Calu3 (cell line): ENCODE measurements around the gene AMPD3. TPM values are rescaled to one million over a fixed set of nuclear protein-coding genes. Genes with fewer than 3 reads are reported as not detected.

ENCODE experiments used
- BruUV-seq: library from RNA; stranded (reverse); fragments of 400-500 nt; replicated peaks from 2 replicates; lab custom pipeline; 2021; lab: Mats Ljungman, UMichigan
- CTCF ChIA-PET: fragments of 300-600 bp; sonication (Branson Sonifier 250); formaldehyde crosslinking; loops from one replicate; lab custom pipeline; 2022; ENCODE audit warnings: antibody characterized with exemption; lab: Charles Lee
- DNase-seq: peaks from one replicate; pipeline ENCODE4 v3.0.0; 2022
- H3K27ac Mint-ChIP-seq: one replicate; pipeline ENCODE4 v1.8.0; 2022; ENCODE audit warnings: mixed read lengths; ENCODE audit not compliant: unreplicated experiment
- H3K27me3 Mint-ChIP-seq: one replicate; pipeline ENCODE4 v1.8.0; 2022; ENCODE audit warnings: mixed read lengths; ENCODE audit not compliant: unreplicated experiment
- H3K36me3 Mint-ChIP-seq: one replicate; pipeline ENCODE4 v1.8.0; 2022; ENCODE audit warnings: mild to moderate bottlenecking, moderate library complexity, mixed read lengths; ENCODE audit not compliant: insufficient read depth, unreplicated experiment
- H3K4me1 Mint-ChIP-seq: one replicate; pipeline ENCODE4 v1.8.0; 2022; ENCODE audit warnings: mild to moderate bottlenecking, low read depth, mixed read lengths; ENCODE audit not compliant: unreplicated experiment
- H3K4me3 Mint-ChIP-seq: one replicate; pipeline ENCODE4 v1.8.0; 2022; ENCODE audit warnings: mild to moderate bottlenecking, low read depth, moderate library complexity, mixed read lengths; ENCODE audit not compliant: unreplicated experiment
- H3K9me3 Mint-ChIP-seq: one replicate; pipeline ENCODE4 v1.8.0; 2022; ENCODE audit warnings: low read depth, mixed read lengths; ENCODE audit not compliant: unreplicated experiment
- intact Hi-C: fragments of 100-400 bp; cut with micrococcal nuclease; formaldehyde crosslinking; loops from one replicate; pipeline ENCODE4 v1.10.0; 2022; ENCODE audit not compliant: unreplicated experiment
- total RNA-seq: library from RNA; stranded (reverse); gene quantifications from 2 replicates; pipeline ENCODE4 v1.2.3, GENCODE V29; 2022
- TF ChIP-seq, protein P1 (sequence below): fragments of 200-600 bp; IDR thresholded peaks from one replicate; pipeline ENCODE4 v1.8.0; 2022; ENCODE audit warnings: antibody characterized with exemption; ENCODE audit not compliant: unreplicated experiment

Gene AMPD3
- total RNA-seq, 1 experiment from 2014 or later, result 2.1 TPM

DNA sequence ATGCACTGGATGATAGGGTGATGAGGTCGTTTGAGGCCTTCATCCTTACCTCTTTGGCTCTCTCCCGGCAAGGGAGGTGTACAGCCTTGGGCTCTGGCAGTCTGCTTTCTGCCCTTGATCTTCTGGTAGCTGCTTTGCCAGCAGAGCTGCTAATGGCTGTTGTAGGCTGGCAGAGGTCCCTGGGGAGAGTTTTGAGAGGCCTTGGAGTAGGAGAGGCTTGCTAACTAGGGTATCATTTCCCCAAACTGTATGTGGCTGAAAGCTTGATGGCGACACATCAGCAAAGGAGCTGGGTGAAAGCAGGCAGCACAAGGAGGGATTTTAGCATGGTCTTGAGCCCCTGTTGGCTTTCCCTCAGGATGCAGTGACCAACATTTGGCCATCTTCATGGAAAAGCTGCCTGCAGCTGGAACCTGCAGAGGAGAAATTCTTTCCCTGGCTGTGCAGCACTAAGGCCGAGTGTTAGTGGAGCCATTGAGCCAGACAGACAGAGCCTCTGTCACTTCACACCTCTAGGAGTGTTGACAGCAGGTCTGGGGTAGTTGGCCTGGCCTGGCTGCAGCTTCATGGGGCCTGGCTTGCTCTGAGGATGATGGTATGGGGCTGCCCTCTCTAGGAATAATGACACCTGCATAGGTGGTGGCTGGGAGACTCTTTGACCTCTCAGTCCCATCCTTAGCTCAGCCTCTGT lies 3.5 kb upstream of the AMPD3 start:
- TF ChIP-seq, protein P1, sequence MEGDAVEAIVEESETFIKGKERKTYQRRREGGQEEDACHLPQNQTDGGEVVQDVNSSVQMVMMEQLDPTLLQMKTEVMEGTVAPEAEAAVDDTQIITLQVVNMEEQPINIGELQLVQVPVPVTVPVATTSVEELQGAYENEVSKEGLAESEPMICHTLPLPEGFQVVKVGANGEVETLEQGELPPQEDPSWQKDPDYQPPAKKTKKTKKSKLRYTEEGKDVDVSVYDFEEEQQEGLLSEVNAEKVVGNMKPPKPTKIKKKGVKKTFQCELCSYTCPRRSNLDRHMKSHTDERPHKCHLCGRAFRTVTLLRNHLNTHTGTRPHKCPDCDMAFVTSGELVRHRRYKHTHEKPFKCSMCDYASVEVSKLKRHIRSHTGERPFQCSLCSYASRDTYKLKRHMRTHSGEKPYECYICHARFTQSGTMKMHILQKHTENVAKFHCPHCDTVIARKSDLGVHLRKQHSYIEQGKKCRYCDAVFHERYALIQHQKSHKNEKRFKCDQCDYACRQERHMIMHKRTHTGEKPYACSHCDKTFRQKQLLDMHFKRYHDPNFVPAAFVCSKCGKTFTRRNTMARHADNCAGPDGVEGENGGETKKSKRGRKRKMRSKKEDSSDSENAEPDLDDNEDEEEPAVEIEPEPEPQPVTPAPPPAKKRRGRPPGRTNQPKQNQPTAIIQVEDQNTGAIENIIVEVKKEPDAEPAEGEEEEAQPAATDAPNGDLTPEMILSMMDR, result peak; percentile 20
- Mint-ChIP-seq H3K27me3 (peaks cover 12% of the 10 kb centered on the region), H3K27ac (peak overlapping the region; percentile 63), H3K36me3 (peaks cover 15% of the 10 kb centered on the region), H3K4me1 (peaks cover 9% of the 10 kb centered on the region), H3K9me3 (no peaks in the 10 kb centered on the region), H3K4me3 (peak overlapping the region; percentile 61)
- BruUV-seq, result TSS peak; percentile 24
- CTCF ChIA-PET, result interaction anchor here (0.8 kb wide), 1 partner anchor 37 kb away, joined by 3 read pairs; no protein-coding TSS in a partner anchor
- DNase-seq, result no peak
- intact Hi-C loops, result no loop called here

DNA sequence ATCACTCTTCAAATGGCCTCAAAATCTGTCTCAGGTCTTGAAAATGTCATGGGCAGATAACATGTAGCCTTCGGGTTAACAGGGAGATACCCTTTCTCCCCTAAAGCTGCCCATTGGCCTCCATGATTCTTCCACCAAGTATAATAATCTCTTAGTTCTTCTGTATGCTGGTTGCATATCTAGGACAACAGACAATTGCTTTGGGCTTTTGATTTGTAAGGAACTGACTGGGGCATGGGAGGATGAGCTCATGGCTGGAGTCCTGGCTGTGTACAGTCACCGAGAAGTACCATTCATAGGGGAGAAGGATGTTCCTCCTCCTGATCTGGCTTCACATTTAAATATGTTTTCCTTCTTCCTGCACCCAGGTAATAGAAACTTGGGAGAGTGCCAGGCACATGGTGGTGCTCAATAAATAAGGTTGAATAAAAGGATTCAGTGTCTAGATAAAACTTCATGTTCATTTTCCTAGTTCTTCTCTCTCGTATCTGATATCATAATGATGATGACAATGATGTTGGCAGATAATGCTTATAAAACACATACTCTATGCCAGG lies 2.8 kb upstream of the AMPD3 start:
- Mint-ChIP-seq H3K27me3 (peaks cover 12% of the 10 kb centered on the region), H3K9me3 (no peaks in the 10 kb centered on the region), H3K27ac (no peak overlapping the region), H3K4me1 (peaks cover 9% of the 10 kb centered on the region), H3K4me3 (no peak overlapping the region), H3K36me3 (peaks cover 15% of the 10 kb centered on the region)
- TF ChIP-seq, protein P1, result no peak
- DNase-seq, result no peak
- CTCF ChIA-PET, result no interaction called here
- intact Hi-C loops, result no loop called here
- BruUV-seq, result no TSS peak

GRCh38 chr11:10453261-10453660 lies 1.8 kb upstream of the AMPD3 start:
- intact Hi-C loops, result no loop called here
- Mint-ChIP-seq H3K27ac (no peak overlapping the region), H3K27me3 (peaks cover 12% of the 10 kb centered on the region), H3K4me1 (peaks cover 9% of the 10 kb centered on the region), H3K36me3 (peaks cover 15% of the 10 kb centered on the region), H3K4me3 (no peak overlapping the region), H3K9me3 (no peaks in the 10 kb centered on the region)
- no peak for DNase-seq
- CTCF ChIA-PET, result no interaction called here
- TF ChIP-seq, protein P1, result no peak
- BruUV-seq, result no TSS peak

GRCh38 chr11:10455637-10456487 lies 798 bp downstream of the AMPD3 start:
- intact Hi-C loops, result no loop called here
- H3K36me3 Mint-ChIP-seq, result peaks cover 5% of the 10 kb centered on the region
- H3K9me3 Mint-ChIP-seq, result no peaks in the 10 kb centered on the region
- H3K27me3 Mint-ChIP-seq, result peaks cover 12% of the 10 kb centered on the region
- DNase-seq, result no peak
- H3K4me3 Mint-ChIP-seq, result no peak overlapping the region
- CTCF ChIA-PET, result interaction anchor here (0.9 kb wide), 1 partner anchor 11 kb away, joined by 3 read pairs; no protein-coding TSS in a partner anchor
- TF ChIP-seq, protein P1, result no peak
- no TSS peak for BruUV-seq
- no peak overlapping the region for H3K27ac Mint-ChIP-seq
- no peaks in the 10 kb centered on the region for H3K4me1 Mint-ChIP-seq
